Measurements from ENCODE around the gene UQCRC1. TPM values are rescaled to one million over a fixed set of nuclear protein-coding genes. Genes with fewer than 3 reads are reported as not detected.

UQCRC1 gene
- total RNA-seq, 2 donors from 2014 or later, result 177 to 269 TPM

GRCh38 chr3:48624767-48625166 is 15.3 kb upstream of the UQCRC1 start:
- Mint-ChIP-seq H3K36me3 (ENCODE audit: low read depth) (peaks cover 35% of the 10 kb centered on the region), H3K27ac (peak overlapping the region; percentile 70), H3K27me3 (no peaks in the 10 kb centered on the region), H3K4me1 (peaks cover 6% of the 10 kb centered on the region), H3K9me3 (no peaks in the 10 kb centered on the region), H3K4me3 (no peak overlapping the region)
- ATAC-seq (replicated peaks), result no peak

GRCh38 chr3:48623851-48624547 is 14.6 kb upstream of the UQCRC1 start:
- Mint-ChIP-seq H3K4me3 (no peak overlapping the region), H3K4me1 (peaks cover 6% of the 10 kb centered on the region), H3K27me3 (no peaks in the 10 kb centered on the region), H3K27ac (peak overlapping the region; percentile 70), H3K36me3 (ENCODE audit: low read depth) (peaks cover 29% of the 10 kb centered on the region), H3K9me3 (no peaks in the 10 kb centered on the region)
- no peak for ATAC-seq (replicated peaks)

- no peak for ATAC-seq (replicated peaks)
- Mint-ChIP-seq H3K27ac (no peak within 1 kb of the TSS), H3K36me3 (ENCODE audit: low read depth) (peaks cover 3% of the 10 kb centered on the region), H3K4me1 (no peaks in the 10 kb centered on the region), H3K9me3 (peaks cover 6% of the 10 kb centered on the region), H3K4me3 (no peak within 1 kb of the TSS), H3K27me3 (no peaks in the 10 kb centered on the region)
Measured at GRCh38 chr3:48621461-48621869, 12.0 kb upstream of the UQCRC1 start, which contains the start of gene TMEM89. TSS of gene TMEM89 (minus strand) at chr3:48621769. CDS start at chr3:48621756, 13 bp downstream.

- Mint-ChIP-seq H3K9me3 (peaks cover 6% of the 10 kb centered on the region), H3K27me3 (no peaks in the 10 kb centered on the region), H3K4me1 (no peaks in the 10 kb centered on the region), H3K4me3 (no peak overlapping the region), H3K27ac (no peak overlapping the region), H3K36me3 (ENCODE audit: low read depth) (no peaks in the 10 kb centered on the region)
- no peak for ATAC-seq (replicated peaks)
Measured at GRCh38 chr3:48619541-48620524, 10.4 kb upstream of the UQCRC1 start.

- no peak overlapping the region for H3K27ac Mint-ChIP-seq
- no peak for ATAC-seq (replicated peaks)
- H3K36me3 Mint-ChIP-seq (ENCODE audit: low read depth), result no peaks in the 10 kb centered on the region
Measured at GRCh38 chr3:48617559-48617958, 8.1 kb upstream of the UQCRC1 start.

GRCh38 chr3:48614044-48614443 is 4.6 kb upstream of the UQCRC1 start:
- peak overlapping the region; percentile 39 for H3K4me3 Mint-ChIP-seq
- ATAC-seq (replicated peaks), result peak; percentile 65
- H3K9me3 Mint-ChIP-seq, result peaks cover 6% of the 10 kb centered on the region
- peaks cover 6% of the 10 kb centered on the region for H3K36me3 Mint-ChIP-seq (ENCODE audit: low read depth)
- H3K27me3 Mint-ChIP-seq, result no peaks in the 10 kb centered on the region
- H3K27ac Mint-ChIP-seq, result peak overlapping the region; percentile 74
- peaks cover 5% of the 10 kb centered on the region for H3K4me1 Mint-ChIP-seq

More at GRCh38 chr3:48617559-48617958, 8.1 kb upstream of the UQCRC1 start:
- no peak overlapping the region for H3K4me3 Mint-ChIP-seq
- H3K27me3 Mint-ChIP-seq, result no peaks in the 10 kb centered on the region
- H3K4me1 Mint-ChIP-seq, result peaks cover 5% of the 10 kb centered on the region
- peaks cover 6% of the 10 kb centered on the region for H3K9me3 Mint-ChIP-seq

- H3K27me3 Mint-ChIP-seq, result no peaks in the 10 kb centered on the region
- H3K4me3 Mint-ChIP-seq, result no peak overlapping the region
- no peak for ATAC-seq (replicated peaks)
- peaks cover 22% of the 10 kb centered on the region for H3K36me3 Mint-ChIP-seq (ENCODE audit: low read depth)
- peaks cover 11% of the 10 kb centered on the region for H3K4me1 Mint-ChIP-seq
- H3K27ac Mint-ChIP-seq, result no peak overlapping the region
- H3K9me3 Mint-ChIP-seq, result peaks cover 3% of the 10 kb centered on the region
Measured at GRCh38 chr3:48612309-48612708, 2.9 kb upstream of the UQCRC1 start.

- H3K4me1 Mint-ChIP-seq, result peaks cover 6% of the 10 kb centered on the region
- no peaks in the 10 kb centered on the region for H3K27me3 Mint-ChIP-seq
- ATAC-seq (replicated peaks), result no peak
- no peak overlapping the region for H3K27ac Mint-ChIP-seq
- peak overlapping the region; percentile 95 for H3K4me3 Mint-ChIP-seq
- no peaks in the 10 kb centered on the region for H3K9me3 Mint-ChIP-seq
- peaks cover 69% of the 10 kb centered on the region for H3K36me3 Mint-ChIP-seq (ENCODE audit: low read depth)
Measured at GRCh38 chr3:48607519-48607918, 1.9 kb downstream of the UQCRC1 start.

GRCh38 chr3:48601622-48601994 is 7.8 kb downstream of the UQCRC1 start:
- H3K9me3 Mint-ChIP-seq, result no peaks in the 10 kb centered on the region
- no peak for ATAC-seq (replicated peaks)
- peaks cover 81% of the 10 kb centered on the region for H3K36me3 Mint-ChIP-seq (ENCODE audit: low read depth)
- no peaks in the 10 kb centered on the region for H3K4me1 Mint-ChIP-seq
- H3K27ac Mint-ChIP-seq, result no peak overlapping the region
- H3K27me3 Mint-ChIP-seq, result no peaks in the 10 kb centered on the region
- no peak overlapping the region for H3K4me3 Mint-ChIP-seq

GRCh38 chr3:48600711-48601621 is 8.5 kb downstream of the UQCRC1 start:
- Mint-ChIP-seq H3K27ac (no peak overlapping the region), H3K27me3 (peaks cover 4% of the 10 kb centered on the region), H3K9me3 (no peaks in the 10 kb centered on the region), H3K4me3 (no peak overlapping the region), H3K36me3 (ENCODE audit: low read depth) (peaks cover 74% of the 10 kb centered on the region), H3K4me1 (peaks cover 3% of the 10 kb centered on the region)
- ATAC-seq (replicated peaks), result no peak

GRCh38 chr3:48599509-48600285 is 9.7 kb downstream of the UQCRC1 start:
- Mint-ChIP-seq H3K9me3 (no peaks in the 10 kb centered on the region), H3K4me1 (peaks cover 4% of the 10 kb centered on the region), H3K27me3 (peaks cover 6% of the 10 kb centered on the region), H3K36me3 (ENCODE audit: low read depth) (peaks cover 62% of the 10 kb centered on the region), H3K27ac (no peak overlapping the region), H3K4me3 (no peak overlapping the region)
- no peak for ATAC-seq (replicated peaks)

- no peak for ATAC-seq (replicated peaks)
- H3K9me3 Mint-ChIP-seq, result no peaks in the 10 kb centered on the region
- no peak overlapping the region for H3K27ac Mint-ChIP-seq
- peaks cover 56% of the 10 kb centered on the region for H3K36me3 Mint-ChIP-seq (ENCODE audit: low read depth)
- peaks cover 4% of the 10 kb centered on the region for H3K4me1 Mint-ChIP-seq
- peaks cover 10% of the 10 kb centered on the region for H3K27me3 Mint-ChIP-seq
- H3K4me3 Mint-ChIP-seq, result no peak overlapping the region
Measured at GRCh38 chr3:48599077-48599501, 10.4 kb downstream of the UQCRC1 start.

GRCh38 chr3:48598323-48599076 is 10.9 kb downstream of the UQCRC1 start:
- peaks cover 10% of the 10 kb centered on the region for H3K27me3 Mint-ChIP-seq
- peaks cover 50% of the 10 kb centered on the region for H3K36me3 Mint-ChIP-seq (ENCODE audit: low read depth)
- no peak overlapping the region for H3K27ac Mint-ChIP-seq

More at GRCh38 chr3:48598323-48599076, 10.9 kb downstream of the UQCRC1 start:
- Mint-ChIP-seq H3K4me3 (no peak overlapping the region), H3K9me3 (no peaks in the 10 kb centered on the region), H3K4me1 (peaks cover 4% of the 10 kb centered on the region)
- ATAC-seq (replicated peaks), result no peak

Data from activated T-helper 17 cell treated with anti-CD3 and anti-CD28 coated beads, Interleukin-2, amount 50 U/mL, for 72 hours (primary cell).